Panc1 (cell line): ENCODE data around the gene HNRNPAB. TPM values are rescaled to one million over a fixed set of nuclear protein-coding genes. Genes with fewer than 3 reads are reported as not detected.

Source experiments
- ATAC-seq: fragments of 200-7000 bp; cut with Tn5 transposase; 2 replicates; pipeline ENCODE4 v1.9.1; 2020; ENCODE audit warnings: mild to moderate bottlenecking, moderate library complexity
- BruUV-seq: library from RNA; stranded (reverse); fragments of 400-500 nt; replicated peaks from 2 replicates; lab custom pipeline; 2021; lab: Mats Ljungman, UMichigan
- CTCF ChIA-PET: fragments of 300-600 bp; sonication (Branson Sonifier 250); formaldehyde crosslinking; loops from one replicate; lab custom pipeline; 2022; ENCODE audit warnings: antibody characterized with exemption; lab: Charles Lee
- POLR2A ChIA-PET: fragments of 300-600 bp; sonication (Branson Sonifier 250); formaldehyde crosslinking; loops from one replicate; lab custom pipeline; 2022; ENCODE audit warnings: antibody characterized with exemption; lab: Charles Lee
- DNase-seq: peaks from one replicate; pipeline ENCODE4 v3.0.0-alpha.2; 2010; ENCODE audit warnings: low read depth, low spot score
- H3K27ac ChIP-seq: 2 replicates; pipeline ENCODE4 v1.5.1; 2011; ENCODE audit warnings: mild to moderate bottlenecking, low read length, inconsistent platforms
- H3K27me3 ChIP-seq: fragments of 200-500 bp; sonication (Bioruptor generic); 2 replicates; pipeline ENCODE4 v1.6.0; 2014; ENCODE audit warnings: low read length, inconsistent platforms; ENCODE audit not compliant: control insufficient read depth, insufficient read depth
- H3K36me3 ChIP-seq: fragments of 200-500 bp; sonication (Bioruptor generic); 2 replicates; pipeline ENCODE4 v1.5.1; 2014; ENCODE audit warnings: inconsistent platforms, mild to moderate bottlenecking, low read length, moderate library complexity; ENCODE audit not compliant: control insufficient read depth, insufficient read depth
- H3K4me1 ChIP-seq: 2 replicates; pipeline ENCODE4 v1.5.1; 2011; ENCODE audit warnings: inconsistent platforms, mild to moderate bottlenecking, low read length, moderate library complexity; ENCODE audit not compliant: control insufficient read depth, insufficient read depth
- H3K4me3 ChIP-seq, 2 experiments: 2 replicates each; pipeline ENCODE4 v1.5.1; 2011 to 2012; ENCODE audit warnings: low read depth in 2 of 2, low read length in 2 of 2, mild to moderate bottlenecking in 2 of 2, inconsistent platforms in 1 of 2, moderate library complexity in 1 of 2
- H3K9me3 ChIP-seq: fragments of 200-500 bp; sonication (Bioruptor generic); 2 replicates; pipeline ENCODE4 v1.5.1; 2014; ENCODE audit warnings: low read depth, mild to moderate bottlenecking, inconsistent platforms, low read length, moderate library complexity; ENCODE audit not compliant: control insufficient read depth, insufficient read depth
- CTCF ChIP-seq: fragments of 450-650 bp; IDR thresholded peaks from 2 replicates; pipeline ENCODE4 v1.5.1; 2017; ENCODE audit warnings: mild to moderate bottlenecking
- POLR2AphosphoS5 ChIP-seq: IDR thresholded peaks from 2 replicates; pipeline ENCODE4 v1.6.1; 2012; ENCODE audit warnings: mild to moderate bottlenecking, low read depth, low read length, moderate library complexity
- REST ChIP-seq, 2 experiments: IDR thresholded peaks; 2 replicates each; pipeline ENCODE4 v1.6.1; 2011 to 2012; ENCODE audit warnings: low read depth in 2 of 2, control low read depth in 1 of 2, low read length in 1 of 2, mild to moderate bottlenecking in 1 of 2, moderate library complexity in 1 of 2; ENCODE audit not compliant: insufficient read depth in 1 of 2
- SIN3A ChIP-seq: IDR thresholded peaks from 2 replicates; pipeline ENCODE4 v1.6.1; 2012; ENCODE audit warnings: low read depth, mild to moderate bottlenecking, low read length, moderate library complexity, borderline replicate concordance; ENCODE audit not compliant: insufficient read depth
- TCF7L2 ChIP-seq: IDR thresholded peaks from 2 replicates; pipeline ENCODE4 v1.6.1; 2011; ENCODE audit warnings: mild to moderate bottlenecking, low read depth, low read length, inconsistent platforms
- in situ Hi-C: cut with HindIII; loops from 2 replicates; pipeline ENCODE4 v1.10.0; 2016; ENCODE audit warnings: low sequenced_read_pairs, low pct_unique_long_range_greater_than_20kb
- intact Hi-C: fragments of 100-400 bp; cut with micrococcal nuclease; formaldehyde crosslinking; loops from one replicate; pipeline ENCODE4 v1.10.0; 2022; ENCODE audit not compliant: unreplicated experiment
- total RNA-seq: library from RNA; stranded (reverse); gene quantifications from one replicate; pipeline ENCODE4 v1.2.1, GENCODE V29; 2021; ENCODE audit not compliant: unreplicated experiment

Gene HNRNPAB
- total RNA-seq, 1 experiment from 2014 or later, result 273 TPM

GRCh38 chr5:178182158-178182876, 22.0 kb upstream of the HNRNPAB start:
- Histone ChIP-seq H3K9me3 (no peaks in the 10 kb centered on the region), H3K36me3 (no peaks in the 10 kb centered on the region), H3K4me3 (no peak overlapping the region), H3K27me3 (no peaks in the 10 kb centered on the region), H3K27ac (no peak overlapping the region), H3K4me1 (no peaks in the 10 kb centered on the region)
- in situ Hi-C loops (no loop called here), intact Hi-C loops (no loop called here)
- POLR2A ChIA-PET, result no interaction called here
- no TSS peak for BruUV-seq
- TF ChIP-seq REST (IDR thresholded peaks at IDR 0.05; ENCODE audit: insufficient read depth in 1 of 2, low read depth in 2 of 2, low read length in 1 of 2) (no peak), TCF7L2 (no peak)
- DNase-seq, result no peak
- 0 out of 2 replicates have a peak, but pooled peaks have one; percentile 53 for ATAC-seq
- CTCF ChIA-PET, result interaction anchor here (0.6 kb wide), 1 partner anchor 13 kb away, joined by 19 read pairs; no protein-coding TSS in a partner anchor

- POLR2A ChIA-PET, result no interaction called here
- Histone ChIP-seq H3K9me3 (no peaks in the 10 kb centered on the region), H3K4me1 (no peaks in the 10 kb centered on the region), H3K27ac (no peak overlapping the region), H3K36me3 (no peaks in the 10 kb centered on the region), H3K4me3 (no peak overlapping the region), H3K27me3 (no peaks in the 10 kb centered on the region)
- DNase-seq (no peak), ATAC-seq (no peak)
- no TSS peak for BruUV-seq
- in situ Hi-C loops (no loop called here), intact Hi-C loops (no loop called here)
- CTCF ChIA-PET, result interaction anchor here (0.8 kb wide), 1 partner anchor 27 kb away, joined by 3 read pairs; no protein-coding TSS in a partner anchor
- TF ChIP-seq CTCF (no peak), TCF7L2 (no peak)
These were observed 17.9 kb upstream of the HNRNPAB start for GRCh38 chr5:178186427-178186826.

GRCh38 chr5:178187014-178187413, 17.3 kb upstream of the HNRNPAB start, which contains the start of gene GMCL2:
Gene GMCL2, minus strand, starts transcription at chr5:178187371. Its CDS starts 72 bp downstream, at chr5:178187299.
- H3K27ac ChIP-seq, result no peak within 1 kb of the TSS
- in situ Hi-C loops (no loop called here), intact Hi-C loops (no loop called here)
- CTCF ChIA-PET, result no interaction called here
- no peak within 1 kb of the TSS for H3K4me3 ChIP-seq
- no peaks in the 10 kb centered on the region for H3K27me3 ChIP-seq
- DNase-seq (no peak), ATAC-seq (peak; percentile 34; the same call in 1 of the 2 replicates)
- POLR2A ChIA-PET, result no interaction called here
- no peaks in the 10 kb centered on the region for H3K9me3 ChIP-seq
- TF ChIP-seq POLR2AphosphoS5 (no peak), CTCF (no peak), TCF7L2 (no peak), SIN3A (no peak), REST (IDR thresholded peaks at IDR 0.05; ENCODE audit: insufficient read depth in 1 of 2, low read depth in 2 of 2, low read length in 1 of 2) (no peak)
- H3K4me1 ChIP-seq, result no peaks in the 10 kb centered on the region
- no TSS peak for BruUV-seq
- no peaks in the 10 kb centered on the region for H3K36me3 ChIP-seq
